Mesothelial cell of epicardium (in vitro differentiated cells): Measurements from ENCODE around the gene PPP1R2B. TPM values are rescaled to one million over a fixed set of nuclear protein-coding genes. Genes with fewer than 3 reads are reported as not detected.

ENCODE experiments used
- DNase-seq, 2 experiments: peaks; one replicate each; pipeline ENCODE4 v3.0.0; 2021; ENCODE audit warnings: low spot score in 2 of 2; ENCODE audit not compliant: unreplicated experiment in 2 of 2
- H3K27ac Mint-ChIP-seq: 2 replicates; pipeline ENCODE4 v1.8.0; 2021; ENCODE audit warnings: mixed read lengths
- H3K27me3 Mint-ChIP-seq: 2 replicates; pipeline ENCODE4 v1.8.0; 2021; ENCODE audit warnings: low read depth, mixed read lengths
- H3K36me3 Mint-ChIP-seq: 2 replicates; pipeline ENCODE4 v1.8.0; 2021; ENCODE audit warnings: mixed read lengths
- H3K4me1 Mint-ChIP-seq: 2 replicates; pipeline ENCODE4 v1.8.0; 2021; ENCODE audit warnings: mixed read lengths
- H3K4me3 Mint-ChIP-seq: 2 replicates; pipeline ENCODE4 v1.8.0; 2021; ENCODE audit warnings: mild to moderate bottlenecking, moderate library complexity, mixed read lengths
- H3K9me3 Mint-ChIP-seq: 2 replicates; pipeline ENCODE4 v1.8.0; 2021; ENCODE audit warnings: mixed read lengths
- CTCF ChIP-seq: fragments of 200-600 bp; sonication (generic); IDR thresholded peaks from one replicate; pipeline ENCODE4 v1.5.0; 2021; ENCODE audit warnings: antibody characterized with exemption; ENCODE audit not compliant: unreplicated experiment
- total RNA-seq: library from RNA; stranded (reverse); gene quantifications from 3 replicates; pipeline ENCODE4 v1.2.1, GENCODE V29; 2021

PPP1R2B gene
- total RNA-seq, 1 donor from 2014 or later, result not detected

- Mint-ChIP-seq H3K4me1 (peaks cover 2% of the 10 kb centered on the region), H3K27ac (no peak overlapping the region), H3K36me3 (no peaks in the 10 kb centered on the region), H3K4me3 (no peak overlapping the region), H3K27me3 (no peaks in the 10 kb centered on the region), H3K9me3 (peaks cover 10% of the 10 kb centered on the region)
- TF ChIP-seq CTCF, result no peak
- no peak for DNase-seq
Measured at GRCh38 chr5:156815988-156816599, 34.0 kb upstream of the PPP1R2B start.

DNA sequence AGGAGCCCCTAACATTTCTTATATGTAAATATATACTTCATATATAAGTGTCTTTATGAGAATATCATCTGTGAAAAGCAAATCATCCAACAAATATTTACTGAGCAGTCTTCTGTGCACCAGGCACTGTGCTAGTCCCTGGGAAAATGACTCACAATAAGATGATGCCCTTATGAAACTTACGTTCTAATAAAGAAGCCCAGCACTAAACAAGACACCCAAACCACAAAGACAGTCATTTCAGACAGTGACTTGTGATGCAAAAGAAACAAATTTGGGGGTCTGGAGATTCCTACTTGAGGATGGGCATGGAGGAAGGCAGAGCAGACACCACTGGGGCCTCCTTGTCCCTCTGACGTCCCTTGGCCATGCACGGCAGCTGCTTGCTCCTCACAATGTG is 30.6 kb upstream of the PPP1R2B start:
- Mint-ChIP-seq H3K9me3 (peaks cover 3% of the 10 kb centered on the region), H3K27ac (no peak overlapping the region), H3K4me3 (no peak overlapping the region), H3K27me3 (no peaks in the 10 kb centered on the region), H3K36me3 (no peaks in the 10 kb centered on the region), H3K4me1 (peaks cover 2% of the 10 kb centered on the region)
- DNase-seq, result no peak
- no peak for TF ChIP-seq CTCF

DNA sequence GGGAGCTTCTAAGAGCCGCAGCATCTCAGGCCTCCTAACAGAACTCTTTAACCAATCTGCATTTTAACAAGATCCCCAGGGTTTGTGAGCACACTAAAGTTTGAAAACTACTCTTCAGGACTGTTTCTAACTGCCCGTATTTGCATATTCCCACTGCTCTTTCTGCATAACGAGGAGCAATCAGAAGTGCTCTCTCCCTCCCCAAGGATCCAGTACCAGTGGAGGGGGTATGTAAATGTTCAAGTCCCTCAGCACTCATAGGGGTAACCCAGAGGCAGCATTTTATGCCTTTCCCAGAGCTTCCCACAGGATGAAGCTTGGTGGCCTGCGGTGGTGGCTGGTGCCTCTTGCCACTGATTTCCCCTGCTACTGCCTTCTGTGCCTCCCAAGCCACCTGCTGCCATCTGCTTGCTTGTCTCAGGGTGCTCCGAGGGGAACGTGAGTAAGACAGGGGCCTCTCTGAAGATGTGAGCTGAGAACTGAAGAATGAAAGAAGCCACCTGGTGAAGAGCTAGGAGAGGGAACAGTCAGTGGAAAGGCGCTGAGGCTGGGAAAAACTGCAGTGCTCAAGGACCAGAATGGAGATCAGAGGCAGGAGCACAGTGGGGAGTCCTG is 30.0 kb upstream of the PPP1R2B start:
- Mint-ChIP-seq H3K4me3 (no peak overlapping the region), H3K9me3 (peaks cover 3% of the 10 kb centered on the region), H3K36me3 (no peaks in the 10 kb centered on the region), H3K27ac (no peak overlapping the region), H3K27me3 (no peaks in the 10 kb centered on the region), H3K4me1 (peaks cover 2% of the 10 kb centered on the region)
- no peak for DNase-seq
- no peak for TF ChIP-seq CTCF

DNA sequence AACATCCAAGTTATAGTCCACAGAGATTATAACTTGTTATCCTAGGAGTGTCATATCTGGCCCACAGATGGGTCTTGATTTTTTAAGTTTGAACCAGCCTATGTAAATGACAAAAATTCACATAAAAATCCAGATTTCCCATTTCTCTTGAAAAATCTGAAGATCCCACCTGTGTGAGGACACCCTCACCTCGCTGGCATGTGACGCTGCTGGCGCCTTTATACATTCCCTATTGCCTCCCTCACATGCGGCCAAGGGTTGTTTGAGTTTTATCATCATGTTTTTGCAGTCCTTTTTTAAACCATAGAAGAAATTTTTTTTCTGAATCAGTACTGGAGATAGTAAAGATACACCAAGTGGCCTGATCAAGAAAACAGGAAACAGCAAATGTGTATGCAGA is 25.9 kb upstream of the PPP1R2B start:
- no peak for TF ChIP-seq CTCF
- no peak overlapping the region for H3K27ac Mint-ChIP-seq
- H3K4me3 Mint-ChIP-seq, result no peak overlapping the region
- peaks cover 2% of the 10 kb centered on the region for H3K4me1 Mint-ChIP-seq
- no peak for DNase-seq
- no peaks in the 10 kb centered on the region for H3K36me3 Mint-ChIP-seq
- H3K27me3 Mint-ChIP-seq, result no peaks in the 10 kb centered on the region
- H3K9me3 Mint-ChIP-seq, result peaks cover 11% of the 10 kb centered on the region

- H3K9me3 Mint-ChIP-seq, result peaks cover 13% of the 10 kb centered on the region
- DNase-seq, result no peak
- H3K27ac Mint-ChIP-seq, result no peak overlapping the region
- peak; percentile 48 for TF ChIP-seq CTCF
- no peak overlapping the region for H3K4me3 Mint-ChIP-seq
- no peaks in the 10 kb centered on the region for H3K27me3 Mint-ChIP-seq
- H3K36me3 Mint-ChIP-seq, result no peaks in the 10 kb centered on the region
- H3K4me1 Mint-ChIP-seq, result peaks cover 2% of the 10 kb centered on the region
Measured at GRCh38 chr5:156824800-156825199, 25.3 kb upstream of the PPP1R2B start.
